HG03025 (cell line): Measurements from ENCODE around the gene MOSPD2.

ENCODE experiments used
- ATAC-seq: cut with Tn5 transposase; IDR thresholded peaks from one replicate; pipeline ENCODE4 v1.9.1; 2021; ENCODE audit warnings: mild to moderate bottlenecking, moderate library complexity; ENCODE audit not compliant: unreplicated experiment, low FRiP score

The MOSPD2 gene

GRCh38 chrX:14903891-14904290 lies 30.7 kb downstream of the MOSPD2 start:
- ATAC-seq: no peak

DNA sequence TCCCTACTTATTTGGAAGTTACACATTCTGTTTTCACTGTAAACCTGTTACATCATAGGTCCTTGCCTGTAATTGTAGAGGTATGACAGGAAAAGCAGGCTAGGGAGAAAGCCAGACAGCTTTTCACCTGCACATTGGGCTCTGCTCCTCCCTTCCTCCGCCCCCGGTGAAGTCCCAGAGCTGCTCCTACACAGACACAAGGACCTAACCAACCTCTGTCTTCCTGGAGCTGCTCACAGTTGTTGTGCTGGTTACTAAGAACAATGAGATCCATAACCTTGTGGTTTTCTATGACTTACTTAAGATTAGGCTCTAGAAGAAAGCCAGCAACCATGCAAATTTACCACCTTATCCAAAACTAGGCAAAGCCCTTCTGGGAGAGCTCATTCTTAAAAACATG lies 40.0 kb downstream of the MOSPD2 start:
- ATAC-seq: no peak

DNA sequence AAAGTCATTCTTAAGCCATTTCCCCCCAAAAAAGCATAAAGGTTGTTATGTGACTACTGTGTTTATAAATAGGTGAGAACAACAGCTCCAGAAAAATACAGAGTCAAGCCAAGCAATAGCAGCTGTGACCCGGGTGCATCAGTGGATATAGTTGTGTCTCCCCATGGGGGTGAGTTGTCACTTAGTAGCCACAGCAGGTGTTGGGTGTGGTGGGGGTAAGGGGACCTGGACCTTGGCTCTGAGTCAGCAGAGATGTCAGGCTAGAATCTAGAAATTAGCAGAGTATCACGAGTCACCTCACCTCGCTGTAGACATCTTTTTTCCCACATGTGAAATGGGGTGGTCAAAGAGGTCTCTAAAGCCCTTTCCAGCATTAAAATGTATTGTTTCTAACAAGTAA lies 42.4 kb downstream of the MOSPD2 start:
- ATAC-seq: no peak

GRCh38 chrX:14916017-14916674 lies 42.9 kb downstream of the MOSPD2 start:
- ATAC-seq: no peak

GRCh38 chrX:14919407-14919806 lies 46.2 kb downstream of the MOSPD2 start:
- ATAC-seq: no peak

DNA sequence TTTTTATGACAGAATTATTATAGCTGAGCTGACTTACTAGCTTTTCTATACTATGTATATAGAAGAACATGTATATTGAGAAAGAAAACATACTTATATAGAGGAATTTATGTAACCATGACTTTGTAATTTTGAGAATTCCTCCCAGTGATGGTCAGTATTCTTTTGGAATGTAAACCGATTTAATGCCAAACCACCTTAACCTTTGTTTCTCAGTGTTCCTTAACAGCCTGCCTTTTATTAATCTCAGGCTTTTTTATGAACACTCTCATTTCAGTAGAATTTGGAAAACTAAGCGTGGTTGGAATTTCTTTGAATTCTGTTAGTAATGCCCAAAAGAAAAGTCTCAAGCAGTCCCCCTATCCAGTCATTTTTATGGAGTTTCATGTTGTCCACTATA lies 47.0 kb downstream of the MOSPD2 start:
- ATAC-seq: no peak

GRCh38 chrX:14922437-14922836 lies 49.2 kb downstream of the MOSPD2 start:
- ATAC-seq: no peak

- ATAC-seq: no peak
Measured at GRCh38 chrX:14923761-14924160, 50.5 kb downstream of the MOSPD2 start.

DNA sequence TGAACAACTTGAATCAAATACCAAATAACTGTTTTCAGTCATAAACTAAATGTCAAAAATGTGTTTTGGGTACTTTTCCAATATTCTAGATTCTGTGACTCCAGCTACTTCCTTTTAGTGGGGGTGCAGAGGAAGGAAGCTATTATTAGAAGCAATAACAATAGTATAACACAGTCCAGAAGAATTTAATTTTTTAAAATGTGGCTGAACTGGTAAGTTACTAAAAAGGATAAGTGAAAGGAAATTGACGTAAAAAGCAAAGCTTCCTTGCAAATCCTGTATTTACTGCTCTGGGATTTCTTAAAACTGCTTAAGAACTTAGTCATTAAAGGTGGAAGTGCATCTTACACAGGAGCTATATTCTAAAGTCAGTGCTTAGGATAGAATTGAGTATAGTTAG lies 53.2 kb downstream of the MOSPD2 start:
- ATAC-seq: no peak

DNA sequence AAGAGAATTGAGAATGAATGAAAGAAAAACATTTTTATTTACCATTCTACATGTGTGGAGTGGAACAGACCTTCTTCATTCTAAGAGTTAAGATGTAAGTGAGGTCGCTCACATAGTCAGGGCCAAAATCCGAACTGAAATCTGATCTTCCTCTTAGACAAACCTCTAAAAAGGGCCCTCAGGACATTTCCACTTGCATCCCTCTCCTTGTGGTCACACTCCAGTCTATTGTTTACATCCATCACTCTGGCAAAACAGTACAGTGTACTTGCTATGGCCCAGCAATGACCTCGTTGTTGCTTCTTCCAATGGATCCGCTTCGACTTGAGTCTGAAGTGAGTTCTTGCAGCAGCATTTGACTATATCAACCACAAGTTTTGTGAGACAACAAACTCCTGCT lies 54.2 kb downstream of the MOSPD2 start:
- no peak for ATAC-seq

DNA sequence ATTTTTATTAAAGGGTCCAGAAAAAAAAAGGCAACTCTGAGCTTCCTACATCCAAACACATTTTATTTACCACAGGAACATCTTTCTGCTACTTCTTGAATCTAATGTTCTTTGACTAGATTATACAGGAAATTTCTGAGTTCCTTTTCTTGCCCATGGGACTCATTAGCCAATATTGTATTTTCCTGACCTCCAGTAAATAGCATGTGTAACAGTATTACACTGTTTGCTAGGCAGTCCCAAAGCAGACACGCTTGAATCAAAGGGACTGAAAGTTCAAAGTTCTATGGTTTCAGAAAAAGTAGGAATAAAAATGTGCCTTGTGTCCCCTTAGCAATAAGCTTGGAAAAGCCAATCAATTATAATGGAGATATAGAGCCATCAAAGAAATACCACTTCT lies 57.4 kb downstream of the MOSPD2 start:
- ATAC-seq: no peak

DNA sequence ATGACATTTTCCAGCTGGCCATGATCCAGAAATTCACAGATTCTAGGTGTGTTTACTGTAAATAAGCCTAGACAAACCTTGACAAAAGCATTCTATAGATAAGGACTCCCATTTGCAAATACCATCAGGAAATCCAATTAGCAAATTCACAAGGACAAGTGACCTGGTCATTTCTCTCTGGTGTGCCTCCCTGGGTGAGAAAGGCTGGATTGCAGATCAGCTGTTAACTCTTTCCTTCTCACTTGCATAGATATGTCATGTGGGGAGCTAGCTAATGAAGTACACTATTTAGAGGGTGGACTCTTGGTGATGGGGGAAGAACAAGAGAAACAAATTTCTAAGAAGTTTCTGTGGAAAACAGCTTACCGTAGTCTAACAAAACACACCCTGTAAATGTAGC lies 58.9 kb downstream of the MOSPD2 start:
- no peak for ATAC-seq

GRCh38 chrX:14934423-14934822 lies 61.2 kb downstream of the MOSPD2 start:
- no peak for ATAC-seq

DNA sequence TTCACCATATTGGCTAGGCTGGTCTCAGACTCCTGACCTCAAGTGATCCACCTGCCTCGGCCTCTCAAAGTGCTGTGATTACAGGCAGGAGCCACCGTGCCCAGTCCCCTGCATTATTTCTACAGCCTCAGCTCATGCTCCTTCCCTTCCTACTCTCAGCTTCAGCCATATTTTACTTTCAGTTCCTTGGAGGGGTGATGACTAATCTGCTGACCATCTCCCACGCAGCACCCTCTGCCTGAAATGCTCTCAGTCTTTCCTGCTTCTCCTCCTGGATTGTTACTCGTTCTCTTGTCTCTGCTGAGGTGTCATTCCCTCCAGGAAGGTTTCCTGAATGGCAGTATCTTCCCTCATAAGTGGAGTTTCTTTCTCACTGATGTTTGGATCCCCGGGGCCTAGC lies 63.3 kb downstream of the MOSPD2 start:
- no peak for ATAC-seq

GRCh38 chrX:14939644-14940043 lies 66.4 kb downstream of the MOSPD2 start:
- ATAC-seq: no peak

GRCh38 chrX:14941301-14941700 lies 68.1 kb downstream of the MOSPD2 start:
- no peak for ATAC-seq

- no peak for ATAC-seq
Measured at GRCh38 chrX:14942341-14942740, 69.1 kb downstream of the MOSPD2 start.

DNA sequence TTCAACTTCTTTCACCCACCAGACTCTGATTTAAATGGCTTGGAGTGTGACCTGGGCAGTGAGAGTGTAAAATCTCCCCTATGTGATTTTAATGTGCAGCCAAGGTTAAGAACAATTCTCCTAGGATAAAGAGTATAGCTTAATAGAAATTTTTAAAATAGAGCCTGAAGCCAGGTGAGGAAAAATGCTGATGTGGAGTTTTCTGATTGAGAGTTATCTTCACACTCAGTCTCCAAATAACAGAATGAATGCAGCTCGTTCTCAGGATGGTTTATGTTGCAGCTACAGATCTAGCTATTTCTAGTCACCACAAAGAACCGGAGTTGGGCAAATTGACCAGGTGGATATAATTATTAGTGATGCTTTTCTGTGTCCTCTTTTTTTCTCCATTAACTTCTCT lies 70.7 kb downstream of the MOSPD2 start:
- ATAC-seq: no peak

GRCh38 chrX:14946606-14947155 lies 73.5 kb downstream of the MOSPD2 start:
- no peak for ATAC-seq

DNA sequence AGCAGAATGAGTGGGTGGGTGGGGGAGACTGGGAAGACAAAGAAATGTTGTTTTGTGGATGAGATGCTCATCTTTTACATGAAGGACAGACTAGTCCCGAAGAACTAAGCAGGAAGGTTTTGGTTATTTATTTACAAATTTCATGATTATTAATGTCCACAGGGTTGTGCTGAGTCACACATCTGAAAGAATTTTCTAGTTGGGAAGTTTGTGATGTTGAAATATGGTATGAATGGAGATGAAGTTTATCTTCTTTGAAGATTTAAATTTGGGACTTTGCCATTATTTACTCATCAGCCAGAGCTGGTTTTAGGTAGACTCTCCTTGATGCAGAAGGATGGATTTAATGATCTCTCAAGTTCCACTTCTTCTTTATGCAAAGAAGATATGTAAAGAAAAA lies 75.5 kb downstream of the MOSPD2 start:
- no peak for ATAC-seq

DNA sequence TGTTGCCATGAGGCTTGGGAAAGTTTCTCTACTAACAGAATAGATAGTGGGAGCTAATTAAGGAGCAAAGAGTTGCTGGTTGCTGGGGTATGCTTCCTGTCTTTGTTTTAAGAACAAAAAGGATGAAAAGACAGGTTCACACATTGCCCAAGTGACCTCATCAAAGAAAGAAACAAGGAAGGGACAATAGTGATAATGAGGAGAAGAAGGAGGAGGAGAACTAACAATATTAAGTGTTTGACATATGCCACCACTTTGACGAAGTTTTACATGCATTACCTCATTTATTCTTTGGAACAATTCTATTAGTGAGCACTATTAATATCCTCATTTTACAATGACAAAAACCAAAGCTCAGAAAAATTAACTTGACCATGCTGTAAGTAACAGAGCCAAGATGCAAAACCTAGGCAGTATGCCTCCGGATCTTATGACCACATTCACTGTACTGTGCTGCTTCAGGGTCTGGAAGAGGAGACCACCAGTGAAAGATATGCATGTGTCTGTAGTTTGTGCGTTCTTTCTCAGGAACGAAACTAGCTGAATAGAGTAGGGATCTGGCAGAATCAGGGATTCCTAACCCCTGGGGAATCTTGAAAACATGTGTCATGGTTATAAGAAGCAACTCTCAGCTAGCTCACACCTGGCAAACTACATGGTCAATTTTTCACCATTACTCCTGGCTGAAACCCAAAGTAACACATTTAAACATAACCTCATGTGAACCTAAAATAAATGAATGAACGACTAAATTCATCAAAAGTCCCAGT lies 83.8 kb downstream of the MOSPD2 start:
- no peak for ATAC-seq
